WTC11 (cell line): ENCODE results near the gene CD9. TPM values are rescaled to one million over a fixed set of nuclear protein-coding genes. Genes with fewer than 3 reads are reported as not detected.

Experiments
- ATAC-seq: fragments of 200-7000 bp; cut with Tn5 transposase; 2 replicates; pipeline ENCODE4 v1.10.0; 2021; ENCODE audit warnings: mild to moderate bottlenecking, moderate library complexity
- CTCF ChIA-PET: fragments of 300-600 bp; sonication (Branson Sonifier 250); formaldehyde crosslinking; loops from one replicate; lab custom pipeline; 2021; ENCODE audit warnings: antibody characterized with exemption; lab: Charles Lee
- POLR2A ChIA-PET: fragments of 350-600 bp; sonication (Branson Sonifier 250); formaldehyde crosslinking; loops from one replicate; lab custom pipeline; 2021; ENCODE audit warnings: antibody characterized with exemption; lab: Charles Lee
- DNase-seq: peaks from one replicate; pipeline ENCODE4 v3.0.0; 2021; ENCODE audit warnings: low spot score
- H3K27ac Mint-ChIP-seq: 2 replicates; pipeline ENCODE4 v1.8.0; 2021; ENCODE audit warnings: mixed read lengths
- H3K27me3 Mint-ChIP-seq: 2 replicates; pipeline ENCODE4 v1.8.0; 2021; ENCODE audit warnings: low read depth, mild to moderate bottlenecking, moderate library complexity, mixed read lengths
- H3K36me3 Mint-ChIP-seq: 2 replicates; pipeline ENCODE4 v1.8.0; 2021; ENCODE audit warnings: mixed read lengths
- H3K4me1 Mint-ChIP-seq: 2 replicates; pipeline ENCODE4 v1.8.0; 2022; ENCODE audit warnings: mixed read lengths
- H3K4me3 Mint-ChIP-seq: 2 replicates; pipeline ENCODE4 v1.8.0; 2021; ENCODE audit warnings: mild to moderate bottlenecking, moderate library complexity, mixed read lengths
- H3K9me3 Mint-ChIP-seq: 2 replicates; pipeline ENCODE4 v1.8.0; 2021; ENCODE audit warnings: mixed read lengths
- ESRRA ChIP-seq: sonication (generic); formaldehyde crosslinking; IDR thresholded peaks from 2 replicates; pipeline ENCODE4 v1.8.1; 2022; ENCODE audit warnings: mild to moderate bottlenecking, missing genetic modification reagents, borderline replicate concordance
- JAZF1 ChIP-seq: fragments of 250-450 bp; sonication (Bioruptor Pico); IDR thresholded peaks from 2 replicates; pipeline ENCODE4 v1.9.0; 2021; ENCODE audit warnings: moderate library complexity, mild to moderate bottlenecking, inconsistent platforms
- NFATC4 ChIP-seq: fragments of 250-450 bp; sonication (Bioruptor Pico); IDR thresholded peaks from 2 replicates; pipeline ENCODE4 v1.9.0; 2021; ENCODE audit warnings: mild to moderate bottlenecking
- OVOL2 ChIP-seq: fragments of 250-450 bp; sonication (Bioruptor Pico); IDR thresholded peaks from 2 replicates; pipeline ENCODE4 v1.9.0; 2021; ENCODE audit warnings: mild to moderate bottlenecking, borderline replicate concordance
- TCF7 ChIP-seq: sonication (generic); formaldehyde crosslinking; IDR thresholded peaks from 2 replicates; pipeline ENCODE4 v1.8.0; 2022; ENCODE audit warnings: mild to moderate bottlenecking, low read depth, missing genetic modification reagents, moderate library complexity
- TEAD1 ChIP-seq: sonication (generic); formaldehyde crosslinking; IDR thresholded peaks from 2 replicates; pipeline ENCODE4 v1.8.0; 2022; ENCODE audit warnings: mild to moderate bottlenecking, missing genetic modification reagents
- ZBTB21 ChIP-seq: sonication (generic); formaldehyde crosslinking; IDR thresholded peaks from 2 replicates; pipeline ENCODE4 v1.8.1; 2023; ENCODE audit warnings: mild to moderate bottlenecking, missing genetic modification reagents, borderline replicate concordance
- ZNF121 ChIP-seq: sonication (generic); formaldehyde crosslinking; IDR thresholded peaks from 2 replicates; pipeline ENCODE4 v1.8.0; 2023; ENCODE audit warnings: missing genetic modification reagents
- ZNF423 ChIP-seq: fragments of 250-450 bp; sonication (Bioruptor Pico); IDR thresholded peaks from 2 replicates; pipeline ENCODE4 v2.1.2; 2022; ENCODE audit warnings: mild to moderate bottlenecking, moderate library complexity
- ZNF425 ChIP-seq: fragments of 250-450 bp; sonication (Bioruptor Pico); conservative IDR thresholded peaks from 2 replicates; pipeline ENCODE4 v1.9.0; 2021; ENCODE audit warnings: mild to moderate bottlenecking
- ZNF512 ChIP-seq: sonication (generic); formaldehyde crosslinking; IDR thresholded peaks from 2 replicates; pipeline ENCODE4 v1.8.1; 2022; ENCODE audit warnings: missing genetic modification reagents, borderline replicate concordance
- ZNF532 ChIP-seq: fragments of 250-450 bp; sonication (Bioruptor Pico); IDR thresholded peaks from 2 replicates; pipeline ENCODE4 v1.9.0; 2021; ENCODE audit warnings: mild to moderate bottlenecking, borderline replicate concordance
- total RNA-seq: library from RNA; stranded (reverse); gene quantifications from 3 replicates; pipeline ENCODE4 v1.2.3, GENCODE V29; 2021
- TF ChIP-seq, protein P1 (sequence below): fragments of 200-600 bp; IDR thresholded peaks from 2 replicates; pipeline ENCODE4 v1.8.0; 2022; ENCODE audit warnings: antibody characterized with exemption
- TF ChIP-seq, protein P2 (sequence below): sonication (generic); formaldehyde crosslinking; IDR thresholded peaks from 2 replicates; pipeline ENCODE4 v1.8.1; 2022; ENCODE audit warnings: low read depth, mild to moderate bottlenecking, moderate library complexity, missing genetic modification reagents, borderline replicate concordance
- TF ChIP-seq, protein P3 (sequence below): sonication (generic); formaldehyde crosslinking; IDR thresholded peaks from 2 replicates; pipeline ENCODE4 v1.8.1; 2023; ENCODE audit warnings: mild to moderate bottlenecking, missing genetic modification reagents
- TF ChIP-seq, protein P4 (sequence below): fragments of 250-450 bp; sonication (Bioruptor Pico); IDR thresholded peaks from 2 replicates; pipeline ENCODE4 v1.9.0; 2021; ENCODE audit warnings: mild to moderate bottlenecking
- TF ChIP-seq, protein P5 (sequence below): sonication (generic); formaldehyde crosslinking; IDR thresholded peaks from 2 replicates; pipeline ENCODE4 v1.8.1; 2023; ENCODE audit warnings: mild to moderate bottlenecking, missing genetic modification reagents, moderate library complexity

CD9 gene
- total RNA-seq, 1 experiment from 2014 or later: 260 TPM

DNA sequence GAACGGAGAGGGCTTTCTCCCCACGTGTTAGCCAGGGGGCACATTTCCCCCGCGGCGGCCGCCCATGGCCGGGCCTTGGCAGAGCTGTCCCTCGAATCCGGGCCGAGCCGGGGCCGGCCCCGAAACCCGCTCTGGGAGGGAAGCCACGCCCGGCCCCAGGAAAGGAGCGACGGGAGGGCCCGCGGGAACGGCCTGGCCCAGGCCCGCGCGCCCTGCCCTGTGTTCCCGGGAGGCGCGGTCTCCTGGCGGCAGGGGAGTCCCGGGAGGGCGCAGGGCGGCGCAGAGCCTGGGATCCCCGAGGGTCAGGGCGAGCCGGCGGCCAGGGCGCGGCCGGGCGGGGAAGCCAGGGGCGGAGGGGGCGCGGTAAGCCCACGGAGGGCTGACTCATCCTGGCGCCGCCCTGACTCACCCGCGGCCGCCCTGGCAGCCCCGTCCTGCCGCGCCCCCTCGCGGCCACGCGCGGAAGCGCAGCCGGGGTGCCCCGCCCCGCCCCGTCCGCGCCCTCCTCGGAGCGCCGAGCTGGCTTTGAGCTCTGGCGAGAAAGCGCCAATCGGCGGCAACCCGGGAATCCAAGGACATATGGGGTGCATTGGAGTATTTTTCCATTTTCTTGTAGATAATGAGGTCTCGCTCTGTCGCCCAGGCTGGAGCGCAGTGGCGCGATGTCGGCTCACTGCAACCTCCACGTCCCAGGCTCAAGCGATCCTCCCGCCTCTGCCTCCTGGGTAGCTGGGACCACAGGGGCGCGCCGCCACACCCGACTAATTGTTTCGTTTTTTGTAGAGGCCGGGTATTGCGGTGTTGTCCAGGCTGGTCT, 78.4 kb downstream of the CD9 start (continued):
- TF ChIP-seq, protein P1, sequence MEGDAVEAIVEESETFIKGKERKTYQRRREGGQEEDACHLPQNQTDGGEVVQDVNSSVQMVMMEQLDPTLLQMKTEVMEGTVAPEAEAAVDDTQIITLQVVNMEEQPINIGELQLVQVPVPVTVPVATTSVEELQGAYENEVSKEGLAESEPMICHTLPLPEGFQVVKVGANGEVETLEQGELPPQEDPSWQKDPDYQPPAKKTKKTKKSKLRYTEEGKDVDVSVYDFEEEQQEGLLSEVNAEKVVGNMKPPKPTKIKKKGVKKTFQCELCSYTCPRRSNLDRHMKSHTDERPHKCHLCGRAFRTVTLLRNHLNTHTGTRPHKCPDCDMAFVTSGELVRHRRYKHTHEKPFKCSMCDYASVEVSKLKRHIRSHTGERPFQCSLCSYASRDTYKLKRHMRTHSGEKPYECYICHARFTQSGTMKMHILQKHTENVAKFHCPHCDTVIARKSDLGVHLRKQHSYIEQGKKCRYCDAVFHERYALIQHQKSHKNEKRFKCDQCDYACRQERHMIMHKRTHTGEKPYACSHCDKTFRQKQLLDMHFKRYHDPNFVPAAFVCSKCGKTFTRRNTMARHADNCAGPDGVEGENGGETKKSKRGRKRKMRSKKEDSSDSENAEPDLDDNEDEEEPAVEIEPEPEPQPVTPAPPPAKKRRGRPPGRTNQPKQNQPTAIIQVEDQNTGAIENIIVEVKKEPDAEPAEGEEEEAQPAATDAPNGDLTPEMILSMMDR: peak; percentile 99
- TF ChIP-seq, protein P2, sequence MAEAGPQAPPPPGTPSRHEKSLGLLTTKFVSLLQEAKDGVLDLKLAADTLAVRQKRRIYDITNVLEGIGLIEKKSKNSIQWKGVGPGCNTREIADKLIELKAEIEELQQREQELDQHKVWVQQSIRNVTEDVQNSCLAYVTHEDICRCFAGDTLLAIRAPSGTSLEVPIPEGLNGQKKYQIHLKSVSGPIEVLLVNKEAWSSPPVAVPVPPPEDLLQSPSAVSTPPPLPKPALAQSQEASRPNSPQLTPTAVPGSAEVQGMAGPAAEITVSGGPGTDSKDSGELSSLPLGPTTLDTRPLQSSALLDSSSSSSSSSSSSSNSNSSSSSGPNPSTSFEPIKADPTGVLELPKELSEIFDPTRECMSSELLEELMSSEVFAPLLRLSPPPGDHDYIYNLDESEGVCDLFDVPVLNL (CRISPR knock-in tag): peak; percentile 31; the same call in 1 of the 2 replicates
- TF ChIP-seq NFATC4 (CRISPR knock-in tag) (no peak), TCF7 (CRISPR knock-in tag) (peak; percentile 21; the same call in 1 of the 2 replicates)

GRCh38 chr12:6279256-6279628, 79.0 kb downstream of the CD9 start:
- ATAC-seq: no peak
- Mint-ChIP-seq H3K4me3 (peak overlapping the region; percentile 48), H3K4me1 (peaks cover 53% of the 10 kb centered on the region), H3K27ac (no peak overlapping the region), H3K9me3 (no peaks in the 10 kb centered on the region), H3K27me3 (peaks cover 5% of the 10 kb centered on the region), H3K36me3 (no peaks in the 10 kb centered on the region)
- DNase-seq: no peak
- ChIA-PET CTCF (interaction anchor here (0.6 to 13.5 kb wide), 51 partner anchors 11 to 290 kb away, joined by 3 to 431 read pairs (median 4); partner anchors contain the start of genes CD9, PLEKHG6 and VAMP1), POLR2A (interaction anchor here (1.0 kb wide), 1 partner anchor 64 kb away, joined by 3 read pairs; no protein-coding TSS in a partner anchor)
- TF ChIP-seq, protein P3, sequence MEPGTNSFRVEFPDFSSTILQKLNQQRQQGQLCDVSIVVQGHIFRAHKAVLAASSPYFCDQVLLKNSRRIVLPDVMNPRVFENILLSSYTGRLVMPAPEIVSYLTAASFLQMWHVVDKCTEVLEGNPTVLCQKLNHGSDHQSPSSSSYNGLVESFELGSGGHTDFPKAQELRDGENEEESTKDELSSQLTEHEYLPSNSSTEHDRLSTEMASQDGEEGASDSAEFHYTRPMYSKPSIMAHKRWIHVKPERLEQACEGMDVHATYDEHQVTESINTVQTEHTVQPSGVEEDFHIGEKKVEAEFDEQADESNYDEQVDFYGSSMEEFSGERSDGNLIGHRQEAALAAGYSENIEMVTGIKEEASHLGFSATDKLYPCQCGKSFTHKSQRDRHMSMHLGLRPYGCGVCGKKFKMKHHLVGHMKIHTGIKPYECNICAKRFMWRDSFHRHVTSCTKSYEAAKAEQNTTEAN (CRISPR knock-in tag): no peak
- no peak for TF ChIP-seq ZNF512 (CRISPR knock-in tag)
- TF ChIP-seq TEAD1: no peak
- no peak for TF ChIP-seq JAZF1 (CRISPR knock-in tag)
- no peak for TF ChIP-seq OVOL2
- no peak for TF ChIP-seq ZNF423 (CRISPR knock-in tag)
- TF ChIP-seq, protein P4, sequence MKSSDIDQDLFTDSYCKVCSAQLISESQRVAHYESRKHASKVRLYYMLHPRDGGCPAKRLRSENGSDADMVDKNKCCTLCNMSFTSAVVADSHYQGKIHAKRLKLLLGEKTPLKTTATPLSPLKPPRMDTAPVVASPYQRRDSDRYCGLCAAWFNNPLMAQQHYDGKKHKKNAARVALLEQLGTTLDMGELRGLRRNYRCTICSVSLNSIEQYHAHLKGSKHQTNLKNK (CRISPR knock-in tag): no peak
- TF ChIP-seq ZNF121 (CRISPR knock-in tag): no peak
- TF ChIP-seq, protein P5, sequence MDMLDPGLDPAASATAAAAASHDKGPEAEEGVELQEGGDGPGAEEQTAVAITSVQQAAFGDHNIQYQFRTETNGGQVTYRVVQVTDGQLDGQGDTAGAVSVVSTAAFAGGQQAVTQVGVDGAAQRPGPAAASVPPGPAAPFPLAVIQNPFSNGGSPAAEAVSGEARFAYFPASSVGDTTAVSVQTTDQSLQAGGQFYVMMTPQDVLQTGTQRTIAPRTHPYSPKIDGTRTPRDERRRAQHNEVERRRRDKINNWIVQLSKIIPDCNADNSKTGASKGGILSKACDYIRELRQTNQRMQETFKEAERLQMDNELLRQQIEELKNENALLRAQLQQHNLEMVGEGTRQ (CRISPR knock-in tag): no peak

DNA sequence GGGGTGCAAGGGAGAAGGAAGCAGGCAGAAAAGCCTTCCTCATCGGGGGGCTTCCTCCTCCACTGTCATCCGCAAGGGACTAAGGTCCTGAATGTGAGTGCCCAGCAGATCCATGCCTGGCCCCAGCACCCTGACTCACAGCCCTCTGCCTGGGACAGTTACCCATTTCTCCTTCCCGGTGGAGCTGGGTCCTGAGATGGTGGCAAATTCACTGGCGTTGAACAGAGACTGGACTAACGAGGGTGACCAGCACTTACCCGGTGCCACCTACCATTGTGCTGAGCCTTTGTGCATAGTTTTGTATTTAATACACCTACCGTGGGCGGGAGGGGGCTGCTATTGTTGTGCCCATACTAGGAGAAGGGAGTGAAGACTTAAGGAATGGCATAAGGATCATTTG, 79.4 kb downstream of the CD9 start:
- H3K9me3 Mint-ChIP-seq: no peaks in the 10 kb centered on the region
- peaks cover 5% of the 10 kb centered on the region for H3K27me3 Mint-ChIP-seq
- ChIA-PET POLR2A (no interaction called here), CTCF (interaction anchor here (0.7 to 13.5 kb wide), 23 partner anchors 11 to 291 kb away, joined by 3 to 431 read pairs (median 7); partner anchors contain the start of genes CD9 and PLEKHG6)
- peaks cover 50% of the 10 kb centered on the region for H3K4me1 Mint-ChIP-seq
- ATAC-seq (no peak), DNase-seq (no peak)
- H3K36me3 Mint-ChIP-seq: no peaks in the 10 kb centered on the region
- peak overlapping the region; percentile 48; the same call in 1 of the 2 replicates for H3K4me3 Mint-ChIP-seq
- TF ChIP-seq ESRRA (CRISPR knock-in tag): no peak
- no peak for TF ChIP-seq ZBTB21
- no peak for TF ChIP-seq ZNF425 (CRISPR knock-in tag)
- no peak for TF ChIP-seq ZNF532 (CRISPR knock-in tag)
- no peak overlapping the region for H3K27ac Mint-ChIP-seq
